ENCODE data around the gene AP2A2.

GRCh38 chr11:1012291-1012690 is 86.6 kb downstream of the AP2A2 start:
- TF ChIP-seq CTCF (conservative IDR thresholded peaks at IDR 0.05; ENCODE audit: low read depth, low read length) (no peak), RFX5 (IDR thresholded peaks at IDR 0.05; ENCODE audit: low read depth, low read length) (no peak), POLR2A (IDR thresholded peaks at IDR 0.05; ENCODE audit: low read depth, low read length) (no peak), MAFK (IDR thresholded peaks at IDR 0.05; ENCODE audit: low read depth, low read length) (no peak), SMC3 (IDR thresholded peaks at IDR 0.05; ENCODE audit: low read depth, low read length) (no peak), NFE2L2 (IDR thresholded peaks at IDR 0.05; ENCODE audit: low read depth, low read length) (no peak), MAZ (IDR thresholded peaks at IDR 0.05; ENCODE audit: borderline replicate concordance, low read depth, low read length) (no peak), RCOR1 (IDR thresholded peaks at IDR 0.05; ENCODE audit: insufficient replicate concordance, low read length) (no peak), RAD21 (IDR thresholded peaks at IDR 0.05; ENCODE audit: low read length) (no peak), MXI1 (IDR thresholded peaks at IDR 0.05; ENCODE audit: borderline replicate concordance, low read depth, low read length) (no peak)

Data from IMR-90 (cell line).